ENCODE measurements around the gene LTA4H. TPM values are rescaled to one million over a fixed set of nuclear protein-coding genes. Genes with fewer than 3 reads are reported as not detected.

LTA4H gene
- total and polyA plus RNA-seq, 5 donors from 2014 or later: 38.1 to 79.1 (median 68.6) TPM

DNA sequence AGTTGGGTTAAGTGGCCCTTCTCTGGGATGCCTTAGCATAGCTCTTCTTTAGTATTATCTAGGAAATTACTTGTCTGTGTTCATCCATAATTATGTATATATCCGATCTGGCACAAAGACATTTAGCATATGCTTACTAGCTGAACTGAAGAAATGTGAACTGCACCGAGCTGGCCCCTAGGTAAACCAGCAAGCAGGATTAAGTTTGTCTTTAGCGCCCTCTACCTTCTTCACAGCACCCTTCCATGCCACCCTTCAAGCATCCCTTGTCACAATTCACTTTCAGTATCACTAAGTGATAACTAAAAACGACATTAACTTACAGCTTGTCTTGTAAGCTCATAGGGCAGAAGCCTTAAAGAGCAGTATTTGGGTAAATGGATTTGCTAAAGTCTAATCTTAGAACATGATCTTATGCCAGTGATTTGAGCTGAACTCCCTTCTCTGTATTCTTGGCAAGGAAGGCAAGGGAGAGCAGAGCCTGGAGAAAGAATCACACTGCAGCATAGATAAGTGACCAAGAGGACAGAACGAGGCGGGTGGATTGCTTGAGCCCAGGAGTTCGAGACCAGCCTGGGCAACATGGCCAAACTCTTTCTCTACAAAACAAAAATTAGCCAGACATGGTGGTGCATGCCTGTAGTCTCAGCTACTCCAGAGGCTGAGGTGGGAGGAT, 36.6 kb downstream of the LTA4H start:
- Mint-ChIP-seq H3K36me3 (peaks cover 24% of the 10 kb centered on the region), H3K4me1 (peaks cover 0 to 10% (median 8%) of the 10 kb centered on the region in 4 donors), H3K27ac (peak overlapping the region in 2 of 3 donors; percentile 0 to 2), H3K9me3 (no peaks in the 10 kb centered on the region), H3K4me3 (peak overlapping the region in 1 of 4 donors; percentile 0), H3K27me3 (no peaks in the 10 kb centered on the region)
- H3K4me3 ChIP-seq (ENCODE audit: low read depth, low read length): peak overlapping the region; percentile 43
- H3K36me3 ChIP-seq (ENCODE audit: control insufficient read depth, insufficient read depth, low read length): peaks cover 24% of the 10 kb centered on the region
- no peaks in the 10 kb centered on the region for H3K27me3 ChIP-seq (ENCODE audit: control insufficient read depth, insufficient read depth, low read length)
- H3K9me3 ChIP-seq (ENCODE audit: control insufficient read depth in 2 of 2, low read length in 2 of 2): no peaks in the 10 kb centered on the region
- ATAC-seq (ENCODE audit: low read depth in 2 of 2) (peak; percentile 89 to 95), DNase-seq (peak; percentile 16 to 87 (median 64))
- no peak overlapping the region for H3K27ac ChIP-seq (ENCODE audit: insufficient read depth, low read length, poor library complexity, severe bottlenecking)
- H3K4me1 ChIP-seq (ENCODE audit: control insufficient read depth, insufficient read depth, low read length, poor library complexity, severe bottlenecking): no peaks in the 10 kb centered on the region

DNA sequence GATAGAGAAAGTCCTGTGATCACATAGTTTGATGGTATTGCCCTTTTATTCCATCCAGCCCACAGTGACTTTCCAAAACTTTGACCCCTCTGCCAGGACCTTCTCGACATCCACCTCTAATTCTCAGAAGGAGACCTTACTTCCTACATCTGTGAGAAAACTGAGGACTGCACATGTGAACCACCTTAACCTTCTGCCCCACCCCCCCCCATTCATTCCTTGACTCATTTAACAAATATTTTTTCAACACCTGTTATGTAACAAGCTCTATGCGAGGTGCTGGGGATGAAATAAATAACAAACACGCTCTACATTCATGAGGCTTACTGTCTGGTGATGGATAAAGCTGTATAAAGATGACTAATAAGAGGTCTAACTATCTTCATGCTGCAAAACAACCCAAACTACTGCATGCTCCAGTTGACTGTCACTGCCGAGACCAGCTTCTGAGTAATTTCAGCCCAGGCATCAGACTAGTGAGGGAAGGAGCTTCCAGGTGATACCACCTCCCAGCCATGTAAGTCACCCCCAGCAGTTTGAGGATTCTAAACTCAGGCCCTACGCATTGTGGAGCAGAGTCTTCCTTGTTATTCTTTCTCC, 37.4 kb downstream of the LTA4H start:
- peak overlapping the region in 2 of 3 donors; percentile 0 to 2 for H3K27ac Mint-ChIP-seq
- H3K4me3 Mint-ChIP-seq: no peak overlapping the region
- DNase-seq (peak in 1 of 3 donors; percentile 8), ATAC-seq (ENCODE audit: low read depth in 2 of 2) (no peak)
- Histone ChIP-seq H3K27ac (ENCODE audit: insufficient read depth, low read length, poor library complexity, severe bottlenecking) (no peak overlapping the region), H3K4me3 (ENCODE audit: low read depth, low read length) (no peak overlapping the region), H3K4me1 (ENCODE audit: control insufficient read depth, insufficient read depth, low read length, poor library complexity, severe bottlenecking) (no peaks in the 10 kb centered on the region), H3K36me3 (ENCODE audit: control insufficient read depth, insufficient read depth, low read length) (peaks cover 19% of the 10 kb centered on the region), H3K27me3 (ENCODE audit: control insufficient read depth, insufficient read depth, low read length) (no peaks in the 10 kb centered on the region), H3K9me3 (ENCODE audit: control insufficient read depth in 2 of 2, low read length in 2 of 2) (no peaks in the 10 kb centered on the region)
- H3K27me3 Mint-ChIP-seq: no peaks in the 10 kb centered on the region
- H3K4me1 Mint-ChIP-seq: peaks cover 0 to 10% (median 8%) of the 10 kb centered on the region in 4 donors
- H3K9me3 Mint-ChIP-seq: no peaks in the 10 kb centered on the region
- peaks cover 24% of the 10 kb centered on the region for H3K36me3 Mint-ChIP-seq

DNA sequence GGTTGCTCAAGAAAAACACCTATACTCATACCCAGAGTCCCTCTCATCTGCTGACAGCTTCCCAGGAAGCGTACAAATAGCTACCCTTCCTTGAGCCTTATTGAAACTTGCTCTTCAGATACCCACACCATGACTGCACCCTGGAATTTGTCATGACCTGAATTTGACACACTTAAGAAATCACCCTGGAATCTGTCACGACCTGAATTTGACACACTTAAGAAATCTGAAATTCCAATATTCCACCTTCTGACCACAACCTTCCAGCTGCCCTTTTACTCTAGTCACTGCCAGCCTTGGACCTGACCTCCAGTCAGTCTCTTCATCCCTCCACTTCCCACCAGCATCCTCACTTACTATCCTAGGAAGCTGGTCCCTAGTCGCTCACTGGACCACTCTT, 38.1 kb downstream of the LTA4H start:
- no peaks in the 10 kb centered on the region for H3K9me3 ChIP-seq (ENCODE audit: control insufficient read depth in 2 of 2, low read length in 2 of 2)
- ATAC-seq (ENCODE audit: low read depth in 2 of 2) (no peak), DNase-seq (no peak)
- no peak overlapping the region for H3K4me3 Mint-ChIP-seq
- no peak overlapping the region for H3K27ac Mint-ChIP-seq
- no peak overlapping the region for H3K27ac ChIP-seq (ENCODE audit: insufficient read depth, low read length, poor library complexity, severe bottlenecking)
- H3K27me3 Mint-ChIP-seq: no peaks in the 10 kb centered on the region
- H3K27me3 ChIP-seq (ENCODE audit: control insufficient read depth, insufficient read depth, low read length): no peaks in the 10 kb centered on the region
- no peak overlapping the region for H3K4me3 ChIP-seq (ENCODE audit: low read depth, low read length)
- peaks cover 0 to 10% (median 8%) of the 10 kb centered on the region in 4 donors for H3K4me1 Mint-ChIP-seq
- no peaks in the 10 kb centered on the region for H3K9me3 Mint-ChIP-seq
- H3K36me3 Mint-ChIP-seq: peaks cover 19% of the 10 kb centered on the region
- peaks cover 12% of the 10 kb centered on the region for H3K36me3 ChIP-seq (ENCODE audit: control insufficient read depth, insufficient read depth, low read length)
- no peaks in the 10 kb centered on the region for H3K4me1 ChIP-seq (ENCODE audit: control insufficient read depth, insufficient read depth, low read length, poor library complexity, severe bottlenecking)

DNA sequence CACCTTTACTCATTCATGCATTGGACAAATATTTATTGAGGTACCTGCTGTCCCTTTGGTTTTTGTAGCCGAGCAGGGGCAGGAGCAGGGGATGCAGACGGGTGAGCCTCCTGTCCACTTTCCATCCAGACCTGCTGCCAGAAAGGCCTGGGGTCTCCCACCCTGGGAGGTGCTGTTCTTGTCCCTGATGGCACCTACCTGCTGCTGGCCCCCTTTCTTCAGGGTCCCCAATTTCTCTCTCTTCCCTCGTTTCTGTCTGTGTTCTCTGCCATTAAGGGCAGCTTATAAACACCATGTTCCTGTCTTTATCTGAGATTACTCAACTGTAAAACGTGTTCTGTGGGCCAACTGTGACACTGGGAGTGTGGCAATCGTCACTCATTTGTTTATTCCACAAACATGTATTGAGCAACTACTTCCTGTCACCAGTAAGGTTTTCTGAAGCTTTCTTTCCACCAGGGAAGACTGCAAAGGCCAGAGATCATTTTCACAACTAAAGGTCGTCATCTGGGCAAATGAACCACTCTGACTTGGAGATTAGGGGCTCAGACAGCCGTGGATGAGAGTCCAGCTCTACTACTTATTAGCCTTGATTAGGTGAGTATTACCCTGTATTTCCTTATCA, 39.2 kb downstream of the LTA4H start, which contains the start of gene HAL:
Gene HAL, minus strand, starts transcription at position 311 of the 625 bp plus-strand sequence. CDS start 434 bp downstream, outside the sequence.
- Histone ChIP-seq H3K4me3 (ENCODE audit: low read depth, low read length) (no peak within 1 kb of the TSS), H3K27ac (ENCODE audit: insufficient read depth, low read length, poor library complexity, severe bottlenecking) (no peak within 1 kb of the TSS), H3K36me3 (ENCODE audit: control insufficient read depth, insufficient read depth, low read length) (peaks cover 8% of the 10 kb centered on the region), H3K4me1 (ENCODE audit: control insufficient read depth, insufficient read depth, low read length, poor library complexity, severe bottlenecking) (no peaks in the 10 kb centered on the region), H3K27me3 (ENCODE audit: control insufficient read depth, insufficient read depth, low read length) (no peaks in the 10 kb centered on the region), H3K9me3 (ENCODE audit: control insufficient read depth in 2 of 2, low read length in 2 of 2) (no peaks in the 10 kb centered on the region)
- Mint-ChIP-seq H3K36me3 (peaks cover 18% of the 10 kb centered on the region), H3K4me1 (peaks cover 0 to 10% (median 8%) of the 10 kb centered on the region in 4 donors), H3K27ac (no peak within 1 kb of the TSS), H3K27me3 (no peaks in the 10 kb centered on the region), H3K9me3 (no peaks in the 10 kb centered on the region), H3K4me3 (no peak within 1 kb of the TSS)
- DNase-seq (no peak), ATAC-seq (ENCODE audit: low read depth in 2 of 2) (no peak)

DNA sequence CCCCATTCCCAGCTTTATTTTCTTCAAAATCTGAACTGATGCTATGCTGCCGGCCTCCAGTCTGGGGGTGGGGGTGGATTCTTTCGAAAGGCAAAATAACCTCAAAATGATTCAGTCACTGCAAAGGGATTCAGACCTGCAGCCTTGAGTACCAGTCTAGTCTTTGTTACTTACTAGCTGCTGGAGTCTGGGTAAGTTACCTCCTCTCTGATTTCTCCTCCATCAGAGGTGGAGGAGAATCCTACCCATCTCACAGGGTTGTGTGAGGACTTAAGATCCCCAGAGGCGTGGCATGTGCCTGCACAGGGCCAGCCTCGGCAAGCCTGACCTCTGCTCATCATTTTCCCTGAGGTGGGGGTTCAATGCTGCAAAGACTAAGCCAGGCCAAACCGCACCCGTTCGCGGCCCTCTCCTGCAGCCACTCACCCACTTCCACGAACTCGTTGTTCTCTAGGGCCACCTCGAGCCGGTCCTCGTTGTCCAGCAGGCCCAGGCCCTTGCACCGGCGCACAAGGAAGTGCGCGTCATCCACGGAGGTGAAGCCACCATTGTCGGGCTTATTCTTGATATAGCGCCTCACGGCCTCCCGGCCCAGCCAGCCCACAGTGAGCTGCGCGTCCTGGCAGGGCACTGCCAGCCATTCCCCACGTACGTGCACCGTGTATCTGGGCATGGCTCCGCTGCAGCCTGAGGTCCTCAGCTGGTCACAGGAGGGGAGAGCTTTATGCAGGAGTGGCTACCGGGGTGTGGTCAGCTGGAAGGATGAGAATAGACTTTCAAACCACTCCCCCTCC, 40.0 kb downstream of the LTA4H start:
- Histone ChIP-seq H3K4me3 (ENCODE audit: low read depth, low read length) (no peak overlapping the region), H3K27me3 (ENCODE audit: control insufficient read depth, insufficient read depth, low read length) (no peaks in the 10 kb centered on the region), H3K27ac (ENCODE audit: insufficient read depth, low read length, poor library complexity, severe bottlenecking) (no peak overlapping the region), H3K36me3 (ENCODE audit: control insufficient read depth, insufficient read depth, low read length) (peaks cover 2% of the 10 kb centered on the region), H3K9me3 (ENCODE audit: control insufficient read depth in 2 of 2, low read length in 2 of 2) (no peaks in the 10 kb centered on the region), H3K4me1 (ENCODE audit: control insufficient read depth, insufficient read depth, low read length, poor library complexity, severe bottlenecking) (no peaks in the 10 kb centered on the region)
- H3K9me3 Mint-ChIP-seq: no peaks in the 10 kb centered on the region
- peaks cover 0 to 10% (median 8%) of the 10 kb centered on the region in 4 donors for H3K4me1 Mint-ChIP-seq
- peaks cover 14% of the 10 kb centered on the region for H3K36me3 Mint-ChIP-seq
- H3K27me3 Mint-ChIP-seq: no peaks in the 10 kb centered on the region
- no peak overlapping the region for H3K27ac Mint-ChIP-seq
- H3K4me3 Mint-ChIP-seq: no peak overlapping the region
- DNase-seq: no peak
- ATAC-seq (ENCODE audit: low read depth in 2 of 2): no peak

DNA sequence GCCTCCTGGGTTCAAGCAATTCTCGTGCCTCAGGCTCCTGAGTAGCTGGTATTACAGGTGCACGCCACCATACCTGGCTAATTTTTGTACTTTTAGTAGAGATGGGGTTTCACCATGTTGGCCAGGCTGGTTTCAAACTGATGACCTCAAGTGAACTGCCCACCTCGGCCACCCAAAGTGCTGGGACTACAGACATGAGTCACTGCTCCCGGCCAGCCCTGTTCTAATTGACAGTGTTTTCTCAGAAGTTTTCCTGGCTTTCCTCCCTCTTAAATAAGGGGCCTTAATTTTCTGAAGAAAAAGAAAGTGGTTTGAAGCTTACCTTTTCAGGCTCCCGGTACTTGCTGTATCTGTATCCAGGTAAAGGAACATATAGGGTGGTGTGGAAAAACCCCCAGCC, 40.9 kb downstream of the LTA4H start:
- H3K9me3 Mint-ChIP-seq: no peaks in the 10 kb centered on the region
- Histone ChIP-seq H3K4me1 (ENCODE audit: control insufficient read depth, insufficient read depth, low read length, poor library complexity, severe bottlenecking) (no peaks in the 10 kb centered on the region), H3K27ac (ENCODE audit: insufficient read depth, low read length, poor library complexity, severe bottlenecking) (no peak overlapping the region), H3K4me3 (ENCODE audit: low read depth, low read length) (no peak overlapping the region), H3K9me3 (ENCODE audit: control insufficient read depth in 2 of 2, low read length in 2 of 2) (no peaks in the 10 kb centered on the region), H3K27me3 (ENCODE audit: control insufficient read depth, insufficient read depth, low read length) (no peaks in the 10 kb centered on the region), H3K36me3 (ENCODE audit: control insufficient read depth, insufficient read depth, low read length) (no peaks in the 10 kb centered on the region)
- H3K4me3 Mint-ChIP-seq: no peak overlapping the region
- DNase-seq: no peak
- ATAC-seq (ENCODE audit: low read depth in 2 of 2): no peak
- H3K27me3 Mint-ChIP-seq: no peaks in the 10 kb centered on the region
- H3K4me1 Mint-ChIP-seq: peaks cover 0 to 9% (median 8%) of the 10 kb centered on the region in 4 donors
- H3K27ac Mint-ChIP-seq: no peak overlapping the region
- H3K36me3 Mint-ChIP-seq: peaks cover 11% of the 10 kb centered on the region

DNA sequence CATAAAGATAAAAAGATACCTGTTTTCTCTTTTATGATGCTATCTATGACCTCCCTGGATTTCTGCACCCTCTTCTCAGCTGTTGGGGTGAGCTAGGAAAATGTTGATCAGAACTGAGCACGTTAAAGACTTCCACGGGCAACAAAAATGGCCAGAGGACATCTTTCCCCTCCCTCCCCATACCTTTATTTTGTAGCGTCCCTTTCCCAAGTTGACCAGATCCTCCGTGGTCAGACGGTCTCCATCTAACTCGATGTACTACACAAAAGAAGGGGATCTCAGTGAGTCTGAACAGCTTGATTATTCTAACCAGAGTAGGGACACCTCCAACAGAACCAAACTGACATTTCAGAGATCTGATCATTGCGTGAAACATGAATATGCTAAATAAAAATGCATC, 41.5 kb downstream of the LTA4H start:
- H3K4me1 Mint-ChIP-seq: peaks cover 0 to 8% (median 7%) of the 10 kb centered on the region in 4 donors
- no peaks in the 10 kb centered on the region for H3K27me3 Mint-ChIP-seq

More for the DNA sequence above, 41.5 kb downstream of the LTA4H start:
- H3K27ac ChIP-seq (ENCODE audit: insufficient read depth, low read length, poor library complexity, severe bottlenecking): no peak overlapping the region
- Mint-ChIP-seq H3K27ac (peak overlapping the region in 1 of 3 donors; percentile 50), H3K36me3 (peaks cover 11% of the 10 kb centered on the region), H3K9me3 (no peaks in the 10 kb centered on the region), H3K4me3 (no peak overlapping the region)
- no peaks in the 10 kb centered on the region for H3K9me3 ChIP-seq (ENCODE audit: control insufficient read depth in 2 of 2, low read length in 2 of 2)
- H3K36me3 ChIP-seq (ENCODE audit: control insufficient read depth, insufficient read depth, low read length): no peaks in the 10 kb centered on the region
- no peaks in the 10 kb centered on the region for H3K27me3 ChIP-seq (ENCODE audit: control insufficient read depth, insufficient read depth, low read length)
- DNase-seq (no peak), ATAC-seq (ENCODE audit: low read depth in 2 of 2) (no peak)
- no peak overlapping the region for H3K4me3 ChIP-seq (ENCODE audit: low read depth, low read length)
- no peaks in the 10 kb centered on the region for H3K4me1 ChIP-seq (ENCODE audit: control insufficient read depth, insufficient read depth, low read length, poor library complexity, severe bottlenecking)
